Measurements from ENCODE around the gene ZFHX3. TPM values are rescaled to one million over a fixed set of nuclear protein-coding genes. Genes with fewer than 3 reads are reported as not detected.
A peak's percentile ranks its signal among the peaks of the same experiment; 100 is the strongest.

ZFHX3 gene
- total RNA-seq, 1 donor from 2014 or later, result 40.1 TPM

DNA sequence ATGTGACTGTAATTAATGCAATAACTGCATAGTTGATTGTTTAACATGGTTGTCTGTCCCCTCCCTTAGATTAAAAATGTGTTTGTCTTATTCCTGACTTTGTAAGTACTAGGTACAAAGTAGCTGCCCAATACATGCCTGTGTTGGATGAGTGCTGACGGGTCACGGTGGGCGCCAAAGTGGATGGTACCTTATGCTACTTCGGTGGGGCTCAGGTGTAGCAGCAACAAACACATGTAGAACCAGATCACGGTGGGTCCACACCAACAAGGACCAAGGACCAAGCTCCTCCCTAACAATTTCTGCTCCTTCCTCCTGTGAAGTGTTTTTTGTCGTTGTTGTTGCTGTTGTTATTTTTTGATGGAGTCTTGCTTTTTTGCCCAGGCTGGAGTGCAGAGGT is 46.4 kb upstream of the ZFHX3 start:
- H3K4me1 Mint-ChIP-seq, result peaks cover 53% of the 10 kb centered on the region

DNA sequence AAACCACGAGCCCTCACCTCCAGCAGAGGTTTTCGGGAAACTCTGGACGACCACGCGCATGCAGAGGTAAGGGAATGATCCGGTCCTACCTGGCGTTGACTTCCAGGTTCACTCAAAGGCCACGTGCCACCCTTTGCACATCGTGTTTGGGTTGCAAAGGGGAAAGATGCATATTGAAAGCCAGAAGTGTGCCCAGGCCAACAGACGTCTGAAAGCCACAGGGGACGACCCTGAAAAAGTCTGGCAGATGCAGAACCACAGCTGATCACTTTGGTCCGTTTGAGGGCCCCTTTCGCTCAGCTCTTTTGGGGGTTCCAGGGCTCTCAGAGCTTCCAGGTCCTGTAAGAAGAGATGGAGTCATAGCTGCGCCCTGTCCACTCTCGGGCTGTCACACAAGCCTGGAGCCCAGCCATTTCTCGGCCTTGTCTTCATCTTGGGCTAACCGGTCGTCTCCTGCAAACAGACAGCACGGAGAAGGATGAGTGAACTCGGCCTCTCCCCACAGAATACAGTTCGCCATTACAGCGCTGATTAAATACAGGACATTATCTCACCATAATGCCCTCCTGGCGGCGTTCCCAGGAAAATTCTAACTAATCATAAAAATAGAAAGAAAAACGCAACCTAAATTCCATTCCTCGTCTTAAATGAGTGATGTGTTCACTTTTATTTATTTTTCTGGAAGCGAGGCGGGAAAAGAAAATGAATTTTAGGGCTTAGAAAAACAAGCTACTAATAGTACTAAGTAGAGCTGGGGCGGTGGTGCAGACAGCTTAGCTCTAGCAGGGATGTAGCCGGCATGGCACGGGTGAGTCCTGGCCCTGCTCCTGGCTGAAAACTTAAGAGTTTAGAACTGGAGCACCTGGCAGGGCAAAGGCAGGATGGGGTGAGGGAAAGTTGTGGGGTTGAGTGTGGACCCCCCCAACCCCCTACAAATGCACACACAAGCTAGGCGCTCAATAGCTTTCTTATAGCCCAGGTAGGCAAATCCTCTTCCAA is 45.5 kb upstream of the ZFHX3 start:
- no peak for DNase-seq (ENCODE audit: low read depth, low spot score)
- TF ChIP-seq, protein P1, sequence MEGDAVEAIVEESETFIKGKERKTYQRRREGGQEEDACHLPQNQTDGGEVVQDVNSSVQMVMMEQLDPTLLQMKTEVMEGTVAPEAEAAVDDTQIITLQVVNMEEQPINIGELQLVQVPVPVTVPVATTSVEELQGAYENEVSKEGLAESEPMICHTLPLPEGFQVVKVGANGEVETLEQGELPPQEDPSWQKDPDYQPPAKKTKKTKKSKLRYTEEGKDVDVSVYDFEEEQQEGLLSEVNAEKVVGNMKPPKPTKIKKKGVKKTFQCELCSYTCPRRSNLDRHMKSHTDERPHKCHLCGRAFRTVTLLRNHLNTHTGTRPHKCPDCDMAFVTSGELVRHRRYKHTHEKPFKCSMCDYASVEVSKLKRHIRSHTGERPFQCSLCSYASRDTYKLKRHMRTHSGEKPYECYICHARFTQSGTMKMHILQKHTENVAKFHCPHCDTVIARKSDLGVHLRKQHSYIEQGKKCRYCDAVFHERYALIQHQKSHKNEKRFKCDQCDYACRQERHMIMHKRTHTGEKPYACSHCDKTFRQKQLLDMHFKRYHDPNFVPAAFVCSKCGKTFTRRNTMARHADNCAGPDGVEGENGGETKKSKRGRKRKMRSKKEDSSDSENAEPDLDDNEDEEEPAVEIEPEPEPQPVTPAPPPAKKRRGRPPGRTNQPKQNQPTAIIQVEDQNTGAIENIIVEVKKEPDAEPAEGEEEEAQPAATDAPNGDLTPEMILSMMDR (conservative IDR thresholded peaks at IDR 0.05), result no peak
- Mint-ChIP-seq H3K4me1 (peaks cover 53% of the 10 kb centered on the region), H3K36me3 (ENCODE audit: low read depth) (no peaks in the 10 kb centered on the region), H3K27me3 (ENCODE audit: low read depth) (no peaks in the 10 kb centered on the region), H3K4me3 (peak overlapping the region; percentile 63), H3K9me3 (peaks cover 3% of the 10 kb centered on the region), H3K27ac (ENCODE audit: unreplicated experiment) (peak overlapping the region; percentile 86)

More for the DNA sequence above, 46.4 kb upstream of the ZFHX3 start:
- Mint-ChIP-seq H3K4me3 (no peak overlapping the region), H3K27me3 (ENCODE audit: low read depth) (no peaks in the 10 kb centered on the region), H3K27ac (ENCODE audit: unreplicated experiment) (peak overlapping the region; percentile 86), H3K9me3 (peaks cover 3% of the 10 kb centered on the region), H3K36me3 (ENCODE audit: low read depth) (no peaks in the 10 kb centered on the region)
- DNase-seq (ENCODE audit: low read depth, low spot score), result no peak
- TF ChIP-seq, protein P1 (conservative IDR thresholded peaks at IDR 0.05), result no peak

DNA sequence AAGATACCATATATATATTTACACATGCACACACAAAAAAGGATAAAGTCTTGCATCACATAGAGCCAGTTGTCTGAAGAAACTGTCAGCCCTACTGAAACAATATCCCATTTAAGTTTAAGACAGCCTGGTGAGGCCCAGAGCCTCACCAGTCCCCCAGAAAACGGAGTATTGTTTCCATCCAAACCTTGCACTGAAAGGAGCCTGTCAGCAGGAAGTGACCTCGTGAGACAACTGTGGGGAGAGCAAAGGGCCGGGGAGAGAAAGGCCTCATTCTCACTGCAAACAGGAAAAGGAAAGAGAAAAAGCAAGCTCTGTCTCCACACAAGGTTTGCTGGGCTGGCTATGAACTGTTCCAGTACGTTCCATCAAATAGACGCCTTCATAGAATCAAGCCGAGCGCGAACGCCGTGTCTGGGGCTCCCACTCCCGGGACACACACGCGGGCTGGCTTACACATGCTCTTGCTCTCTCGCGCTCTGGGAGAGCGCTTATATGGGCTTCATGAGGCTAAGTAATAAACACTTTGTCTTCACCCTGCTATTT is 44.4 kb upstream of the ZFHX3 start:
- H3K36me3 Mint-ChIP-seq (ENCODE audit: low read depth), result no peaks in the 10 kb centered on the region
- H3K4me3 Mint-ChIP-seq, result peak overlapping the region; percentile 63
- peak; percentile 35 for DNase-seq (ENCODE audit: low read depth, low spot score)
- peak overlapping the region; percentile 86 for H3K27ac Mint-ChIP-seq (ENCODE audit: unreplicated experiment)
- peaks cover 3% of the 10 kb centered on the region for H3K9me3 Mint-ChIP-seq
- H3K27me3 Mint-ChIP-seq (ENCODE audit: low read depth), result no peaks in the 10 kb centered on the region
- TF ChIP-seq, protein P1 (conservative IDR thresholded peaks at IDR 0.05), result no peak
- peaks cover 48% of the 10 kb centered on the region for H3K4me1 Mint-ChIP-seq

DNA sequence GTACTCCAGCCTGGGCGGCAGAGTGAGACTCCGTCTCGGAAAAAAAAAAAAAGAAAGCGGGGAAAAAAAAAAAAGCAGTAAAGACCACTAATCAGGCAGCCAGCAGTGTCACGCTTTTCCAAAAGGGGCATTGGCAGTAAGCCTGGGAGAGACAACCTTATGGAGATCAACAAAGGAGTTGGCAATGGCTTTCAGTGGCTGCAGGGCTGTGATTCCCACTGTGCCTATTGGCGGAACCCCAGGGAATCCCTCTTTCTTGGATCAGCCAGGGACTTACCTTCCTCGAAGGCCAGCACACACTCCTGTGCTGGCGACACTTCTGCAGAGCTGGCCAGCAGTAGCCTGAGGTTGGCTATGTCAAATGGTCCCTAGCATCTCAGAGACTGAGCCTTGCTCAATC is 43.2 kb upstream of the ZFHX3 start:
- TF ChIP-seq, protein P1 (conservative IDR thresholded peaks at IDR 0.05), result no peak
- no peak for DNase-seq (ENCODE audit: low read depth, low spot score)
- Mint-ChIP-seq H3K27ac (ENCODE audit: unreplicated experiment) (no peak overlapping the region), H3K4me1 (peaks cover 47% of the 10 kb centered on the region), H3K9me3 (peaks cover 3% of the 10 kb centered on the region), H3K27me3 (ENCODE audit: low read depth) (no peaks in the 10 kb centered on the region), H3K36me3 (ENCODE audit: low read depth) (no peaks in the 10 kb centered on the region), H3K4me3 (no peak overlapping the region)

DNA sequence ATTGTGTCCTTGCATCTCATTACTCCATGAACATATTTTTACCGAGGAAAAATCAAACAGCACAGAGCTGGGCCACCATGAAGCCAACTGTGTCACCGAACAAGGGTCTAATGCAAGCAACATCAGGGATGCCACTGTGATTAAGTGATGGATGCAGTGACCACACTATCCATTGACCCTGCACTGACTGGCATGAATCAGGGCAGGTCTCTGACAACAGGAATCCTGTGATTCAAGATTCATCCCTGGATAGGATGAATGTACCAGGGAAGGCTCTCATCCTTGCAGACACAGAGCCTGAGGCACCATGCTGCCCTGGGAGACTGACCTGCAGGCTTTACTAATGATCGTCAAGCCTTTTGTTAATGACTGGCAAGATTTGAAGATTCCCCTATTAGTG is 41.5 kb upstream of the ZFHX3 start:
- no peak overlapping the region for H3K4me3 Mint-ChIP-seq
- H3K27me3 Mint-ChIP-seq (ENCODE audit: low read depth), result no peaks in the 10 kb centered on the region
- peaks cover 32% of the 10 kb centered on the region for H3K4me1 Mint-ChIP-seq
- no peak for DNase-seq (ENCODE audit: low read depth, low spot score)
- H3K9me3 Mint-ChIP-seq, result peaks cover 9% of the 10 kb centered on the region
- H3K36me3 Mint-ChIP-seq (ENCODE audit: low read depth), result no peaks in the 10 kb centered on the region
- H3K27ac Mint-ChIP-seq (ENCODE audit: unreplicated experiment), result no peak overlapping the region
- TF ChIP-seq, protein P1 (conservative IDR thresholded peaks at IDR 0.05), result no peak
